HepG2 (cell line): ENCODE results near the gene CNPY4. TPM values are rescaled to one million over a fixed set of nuclear protein-coding genes. Genes with fewer than 3 reads are reported as not detected.

Source experiments
- ATM ChIP-seq: fragments of 450-650 bp; IDR thresholded peaks from 2 replicates; pipeline ENCODE4 v1.7.1; 2017; ENCODE audit warnings: mild to moderate bottlenecking, borderline replicate concordance
- GTF3A ChIP-seq: sonication (generic); formaldehyde crosslinking; conservative IDR thresholded peaks from 2 replicates; pipeline ENCODE4 v1.4.0; 2020; ENCODE audit warnings: mild to moderate bottlenecking, missing genetic modification reagents
- HDAC2 ChIP-seq: sonication (generic); formaldehyde crosslinking; IDR thresholded peaks from 2 replicates; pipeline ENCODE4 v1.4.0; 2020; ENCODE audit warnings: missing genetic modification reagents
- JUN ChIP-seq: sonication (generic); formaldehyde crosslinking; IDR thresholded peaks from 2 replicates; pipeline ENCODE4 v1.4.0; 2020; ENCODE audit warnings: mild to moderate bottlenecking, missing genetic modification reagents
- MIXL1 ChIP-seq: IDR thresholded peaks from 2 replicates; pipeline ENCODE4 v1.6.1; 2016
- MTF2 ChIP-seq: sonication (generic); formaldehyde crosslinking; IDR thresholded peaks from 2 replicates; pipeline ENCODE4 v1.5.0; 2020; ENCODE audit warnings: missing genetic modification reagents, borderline replicate concordance
- RBAK ChIP-seq: sonication (generic); formaldehyde crosslinking; IDR thresholded peaks from 2 replicates; pipeline ENCODE4 v1.5.1; 2020; ENCODE audit warnings: mild to moderate bottlenecking, missing genetic modification reagents
- REPIN1 ChIP-seq: sonication (generic); formaldehyde crosslinking; IDR thresholded peaks from 2 replicates; pipeline ENCODE4 v1.8.0; 2022; ENCODE audit warnings: missing genetic modification reagents, low read depth, mild to moderate bottlenecking, borderline replicate concordance
- SOX5 ChIP-seq: IDR thresholded peaks from 2 replicates; pipeline ENCODE4 v1.6.1; 2016; ENCODE audit warnings: borderline replicate concordance
- SP1 ChIP-seq, 2 experiments: fragments of 450-650 bp in 1 of 2; sonication (generic) in 1 of 2; formaldehyde crosslinking in 1 of 2; IDR thresholded peaks; 2 replicates each; pipeline versions ENCODE4 v1.4.0 to v1.6.1; 2016 to 2020; ENCODE audit warnings: missing genetic modification reagents in 1 of 2
- SRSF9 ChIP-seq: fragments of 200-400 bp; formaldehyde crosslinking; IDR thresholded peaks from 2 replicates; pipeline ENCODE4 v1.6.1; 2018; ENCODE audit warnings: borderline replicate concordance, mild to moderate bottlenecking, low read depth, low read length; ENCODE audit not compliant: insufficient read depth, poor library complexity, severe bottlenecking
- TEAD3 ChIP-seq: optimal IDR thresholded peaks from 2 replicates; pipeline ENCODE3; 2016; ENCODE audit warnings: borderline replicate concordance
- U2AF2 ChIP-seq: fragments of 200-400 bp; formaldehyde crosslinking; IDR thresholded peaks from 2 replicates; pipeline ENCODE4 v1.6.1; 2017; ENCODE audit warnings: low read depth, mild to moderate bottlenecking, low read length
- YEATS2 ChIP-seq: sonication (generic); formaldehyde crosslinking; IDR thresholded peaks from 2 replicates; pipeline ENCODE4 v1.4.0; 2020; ENCODE audit warnings: missing genetic modification reagents, borderline replicate concordance
- ZIK1 ChIP-seq: sonication (generic); formaldehyde crosslinking; IDR thresholded peaks from 2 replicates; pipeline ENCODE4 v1.5.0; 2020; ENCODE audit warnings: mild to moderate bottlenecking, low read depth, missing genetic modification reagents, borderline replicate concordance
- ZMAT3 ChIP-seq: sonication (generic); formaldehyde crosslinking; conservative IDR thresholded peaks from 2 replicates; pipeline ENCODE4 v1.7.0; 2021; ENCODE audit warnings: missing genetic modification reagents
- ZNF549 ChIP-seq: sonication (generic); formaldehyde crosslinking; IDR thresholded peaks from 2 replicates; pipeline ENCODE4 v1.5.0; 2020; ENCODE audit warnings: missing genetic modification reagents
- ZNF883 ChIP-seq: sonication (generic); formaldehyde crosslinking; IDR thresholded peaks from 2 replicates; pipeline ENCODE4 v1.5.1; 2020; ENCODE audit warnings: mild to moderate bottlenecking, missing genetic modification reagents; ENCODE audit errors: not compliant biosample characterization
- ZSCAN21 ChIP-seq: sonication (generic); formaldehyde crosslinking; IDR thresholded peaks from 2 replicates; pipeline ENCODE4 v1.8.0; 2022; ENCODE audit warnings: mild to moderate bottlenecking, missing genetic modification reagents, moderate library complexity, borderline replicate concordance
- ZSCAN25 ChIP-seq: sonication (generic); formaldehyde crosslinking; IDR thresholded peaks from 2 replicates; pipeline ENCODE4 v1.8.0; 2022; ENCODE audit warnings: mild to moderate bottlenecking, missing genetic modification reagents
- ZZZ3 ChIP-seq: sonication (generic); formaldehyde crosslinking; IDR thresholded peaks from 2 replicates; pipeline ENCODE4 v1.4.0; 2020; ENCODE audit warnings: missing genetic modification reagents, mild to moderate bottlenecking, borderline replicate concordance
- polyA plus RNA-seq, 8 experiments: library from polyadenylated mRNA; depleted of rRNA in 3 of 8; stranded (reverse) in 7 of 8; unstranded in 1 of 8; fragments of >200 nt; fragmentation: Illumina TruSeq in 4 of 8; extraction: Trizol in 4 of 8; gene quantifications; 2 replicates each; pipeline versions ENCODE4 v1.2.1 to v1.2.3, GENCODE V29; 2011 to 2016; ENCODE audit warnings: low read depth in 4 of 8, missing spikeins in 1 of 8, mixed read lengths in 1 of 8; ENCODE audit not compliant: insufficient read depth in 1 of 8
- total RNA-seq, 5 experiments: library from RNA; depleted of rRNA; stranded (reverse); fragments of >200 nt; fragmentation: Illumina TruSeq; extraction: Trizol; gene quantifications; 2 replicates each; pipeline ENCODE4 v1.2.3, GENCODE V29; 2016; ENCODE audit warnings: low read depth in 1 of 5
- TF ChIP-seq, protein P1 (sequence below): sonication (generic); formaldehyde crosslinking; IDR thresholded peaks from 2 replicates; pipeline ENCODE4 v1.8.0; 2022; ENCODE audit warnings: mild to moderate bottlenecking, missing genetic modification reagents; ENCODE audit not compliant: insufficient replicate concordance
- TF ChIP-seq, protein P2 (sequence below): sonication (generic); formaldehyde crosslinking; IDR thresholded peaks from 2 replicates; pipeline ENCODE4 v1.4.0; 2020; ENCODE audit warnings: missing genetic modification reagents
- TF ChIP-seq, protein P3 (sequence below): sonication (generic); formaldehyde crosslinking; IDR thresholded peaks from 2 replicates; pipeline ENCODE4 v1.5.1; 2020; ENCODE audit warnings: missing genetic modification reagents, mild to moderate bottlenecking, borderline replicate concordance

CNPY4 gene
- total and polyA plus RNA-seq, 2 of the 13 experiments (the other 11 are each of a cell fraction or from before 2014, with no cell fraction given), result 6.2 to 12.7 TPM

DNA sequence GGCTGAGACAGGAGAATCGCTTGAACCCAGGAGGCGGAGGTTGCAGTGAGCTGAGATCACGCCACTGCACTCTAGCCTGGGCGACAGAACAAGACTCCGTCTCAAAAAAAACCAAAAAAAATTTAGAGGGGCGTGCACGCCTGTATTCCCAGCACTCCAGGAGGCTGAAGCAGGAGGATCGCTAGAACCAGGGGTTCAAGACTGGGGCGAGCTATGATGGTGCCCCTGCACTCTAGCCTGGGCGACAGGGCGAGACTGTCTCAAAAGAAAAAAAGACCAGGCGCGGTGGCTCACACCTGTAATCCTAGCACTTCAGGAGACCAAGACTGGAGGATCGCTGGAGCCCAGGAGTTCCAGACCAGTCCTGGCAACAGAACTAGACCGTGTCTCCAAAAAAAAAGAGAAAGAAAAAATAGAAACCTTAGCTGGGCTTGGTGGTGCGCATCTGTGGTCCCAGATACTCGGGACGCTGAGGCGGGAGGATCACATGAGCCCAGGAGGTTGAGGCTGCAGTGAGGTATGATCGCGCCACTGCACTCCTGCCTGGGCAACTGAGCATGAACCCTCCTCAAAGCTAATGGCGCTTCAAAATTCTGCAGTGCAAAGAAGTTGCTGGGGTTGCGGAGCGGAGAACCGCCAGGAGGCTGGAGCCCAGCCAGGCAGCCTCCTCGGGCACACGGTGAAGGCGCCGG is 7.0 kb downstream of the CNPY4 start (continued):
- TF ChIP-seq ZNF883 (CRISPR knock-in tag), result no peak
- TF ChIP-seq ZMAT3 (CRISPR knock-in tag), result peak; percentile 24; the same call in 1 of the 2 replicates
- TF ChIP-seq, protein P1, sequence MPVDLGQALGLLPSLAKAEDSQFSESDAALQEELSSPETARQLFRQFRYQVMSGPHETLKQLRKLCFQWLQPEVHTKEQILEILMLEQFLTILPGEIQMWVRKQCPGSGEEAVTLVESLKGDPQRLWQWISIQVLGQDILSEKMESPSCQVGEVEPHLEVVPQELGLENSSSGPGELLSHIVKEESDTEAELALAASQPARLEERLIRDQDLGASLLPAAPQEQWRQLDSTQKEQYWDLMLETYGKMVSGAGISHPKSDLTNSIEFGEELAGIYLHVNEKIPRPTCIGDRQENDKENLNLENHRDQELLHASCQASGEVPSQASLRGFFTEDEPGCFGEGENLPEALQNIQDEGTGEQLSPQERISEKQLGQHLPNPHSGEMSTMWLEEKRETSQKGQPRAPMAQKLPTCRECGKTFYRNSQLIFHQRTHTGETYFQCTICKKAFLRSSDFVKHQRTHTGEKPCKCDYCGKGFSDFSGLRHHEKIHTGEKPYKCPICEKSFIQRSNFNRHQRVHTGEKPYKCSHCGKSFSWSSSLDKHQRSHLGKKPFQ (CRISPR knock-in tag), result no peak
- TF ChIP-seq JUN (CRISPR knock-in tag), result 0 out of 2 replicates have a peak, but pooled peaks have one; percentile 25
- TF ChIP-seq SRSF9, result no peak
- 0 out of 2 replicates have a peak, but pooled peaks have one; percentile 38 for TF ChIP-seq ZIK1 (CRISPR knock-in tag)
- no peak for TF ChIP-seq TEAD3 (CRISPR knock-in tag)
- TF ChIP-seq SP1 (IDR thresholded peaks at IDR 0.05), result no peak
- TF ChIP-seq SP1 (CRISPR knock-in tag; IDR thresholded peaks at IDR 0.05), result 0 out of 2 replicates have a peak, but pooled peaks have one; percentile 8
- no peak for TF ChIP-seq MTF2 (CRISPR knock-in tag)
- TF ChIP-seq ZSCAN25, result 0 out of 2 replicates have a peak, but pooled peaks have one; percentile 2
- TF ChIP-seq ZNF549 (CRISPR knock-in tag), result no peak
- no peak for TF ChIP-seq SOX5 (CRISPR knock-in tag)
- TF ChIP-seq, protein P2, sequence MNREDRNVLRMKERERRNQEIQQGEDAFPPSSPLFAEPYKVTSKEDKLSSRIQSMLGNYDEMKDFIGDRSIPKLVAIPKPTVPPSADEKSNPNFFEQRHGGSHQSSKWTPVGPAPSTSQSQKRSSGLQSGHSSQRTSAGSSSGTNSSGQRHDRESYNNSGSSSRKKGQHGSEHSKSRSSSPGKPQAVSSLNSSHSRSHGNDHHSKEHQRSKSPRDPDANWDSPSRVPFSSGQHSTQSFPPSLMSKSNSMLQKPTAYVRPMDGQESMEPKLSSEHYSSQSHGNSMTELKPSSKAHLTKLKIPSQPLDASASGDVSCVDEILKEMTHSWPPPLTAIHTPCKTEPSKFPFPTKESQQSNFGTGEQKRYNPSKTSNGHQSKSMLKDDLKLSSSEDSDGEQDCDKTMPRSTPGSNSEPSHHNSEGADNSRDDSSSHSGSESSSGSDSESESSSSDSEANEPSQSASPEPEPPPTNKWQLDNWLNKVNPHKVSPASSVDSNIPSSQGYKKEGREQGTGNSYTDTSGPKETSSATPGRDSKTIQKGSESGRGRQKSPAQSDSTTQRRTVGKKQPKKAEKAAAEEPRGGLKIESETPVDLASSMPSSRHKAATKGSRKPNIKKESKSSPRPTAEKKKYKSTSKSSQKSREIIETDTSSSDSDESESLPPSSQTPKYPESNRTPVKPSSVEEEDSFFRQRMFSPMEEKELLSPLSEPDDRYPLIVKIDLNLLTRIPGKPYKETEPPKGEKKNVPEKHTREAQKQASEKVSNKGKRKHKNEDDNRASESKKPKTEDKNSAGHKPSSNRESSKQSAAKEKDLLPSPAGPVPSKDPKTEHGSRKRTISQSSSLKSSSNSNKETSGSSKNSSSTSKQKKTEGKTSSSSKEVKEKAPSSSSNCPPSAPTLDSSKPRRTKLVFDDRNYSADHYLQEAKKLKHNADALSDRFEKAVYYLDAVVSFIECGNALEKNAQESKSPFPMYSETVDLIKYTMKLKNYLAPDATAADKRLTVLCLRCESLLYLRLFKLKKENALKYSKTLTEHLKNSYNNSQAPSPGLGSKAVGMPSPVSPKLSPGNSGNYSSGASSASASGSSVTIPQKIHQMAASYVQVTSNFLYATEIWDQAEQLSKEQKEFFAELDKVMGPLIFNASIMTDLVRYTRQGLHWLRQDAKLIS (CRISPR knock-in tag), result no peak
- TF ChIP-seq HDAC2, result 0 out of 2 replicates have a peak, but pooled peaks have one; percentile 22
- peak; percentile 18; the same call in 1 of the 2 replicates for TF ChIP-seq RBAK (CRISPR knock-in tag)
- TF ChIP-seq REPIN1 (CRISPR knock-in tag), result no peak
- TF ChIP-seq ATM, result no peak
- no peak for TF ChIP-seq MIXL1 (CRISPR knock-in tag)
- no peak for TF ChIP-seq YEATS2
- 0 out of 2 replicates have a peak, but pooled peaks have one; percentile 51 for TF ChIP-seq U2AF2
- TF ChIP-seq ZZZ3 (CRISPR knock-in tag), result no peak
- TF ChIP-seq, protein P3, sequence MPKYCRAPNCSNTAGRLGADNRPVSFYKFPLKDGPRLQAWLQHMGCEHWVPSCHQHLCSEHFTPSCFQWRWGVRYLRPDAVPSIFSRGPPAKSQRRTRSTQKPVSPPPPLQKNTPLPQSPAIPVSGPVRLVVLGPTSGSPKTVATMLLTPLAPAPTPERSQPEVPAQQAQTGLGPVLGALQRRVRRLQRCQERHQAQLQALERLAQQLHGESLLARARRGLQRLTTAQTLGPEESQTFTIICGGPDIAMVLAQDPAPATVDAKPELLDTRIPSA (CRISPR knock-in tag), result peak; percentile 52; the same call in 1 of the 2 replicates
- TF ChIP-seq ZSCAN21 (CRISPR knock-in tag), result peak; percentile 22; the same call in 1 of the 2 replicates
- TF ChIP-seq GTF3A (CRISPR knock-in tag), result no peak
